ENCODE results near the gene PRDM16. TPM values are rescaled to one million over a fixed set of nuclear protein-coding genes. Genes with fewer than 3 reads are reported as not detected.

PRDM16 gene
- total and polyA plus RNA-seq, 2 of the 8 experiments (the other 6 are each of a cell fraction or from before 2014, with no cell fraction given) = 0.39 to 0.43 TPM

DNA sequence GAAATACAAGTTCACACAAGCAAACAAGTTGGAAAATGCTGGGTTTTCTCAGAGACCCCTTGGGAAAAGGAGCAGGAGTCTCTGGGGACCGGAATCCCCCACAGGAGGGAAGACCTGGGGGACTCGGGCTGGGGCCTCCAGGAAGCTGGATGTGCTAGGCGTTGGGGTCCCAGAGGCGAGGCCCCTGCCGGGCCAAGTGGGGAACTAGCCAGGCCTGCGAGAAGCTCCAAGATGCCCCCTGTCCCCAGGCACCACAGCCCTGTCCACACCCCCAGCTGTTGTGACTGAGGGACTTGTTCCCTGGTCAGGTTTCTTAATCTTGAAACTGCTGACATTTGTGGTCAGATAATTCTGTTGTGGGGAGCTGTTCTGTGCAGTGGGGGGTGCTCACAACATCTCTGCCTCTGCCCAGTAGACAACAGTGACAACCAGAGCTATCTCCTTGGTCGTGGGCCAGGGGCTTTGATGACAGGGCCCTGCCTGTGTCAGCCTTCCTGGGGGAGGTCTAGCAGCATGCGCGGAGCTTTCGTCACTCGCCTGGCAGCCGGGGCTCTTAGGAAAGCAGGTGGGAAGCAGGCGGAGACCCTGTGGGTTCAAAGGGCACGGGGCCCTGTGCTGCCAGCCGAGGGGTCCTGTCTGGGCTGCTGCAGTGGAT is 259.1 kb downstream of the PRDM16 start:
- DNase-seq (ENCODE audit: low read depth in 1 of 2, low spot score in 2 of 2) (no peak), FAIRE-seq (no peak)
- Histone ChIP-seq H3K27me3 (replicated peaks in 1 of 4; ENCODE audit: control insufficient read depth in 3 of 4, extremely low read depth in 1 of 4, insufficient read depth in 3 of 4, low read length in 3 of 4) (no peaks in the 10 kb centered on the region), H4K20me1 (replicated peaks in 1 of 2; ENCODE audit: control insufficient read depth in 1 of 2, insufficient read depth in 2 of 2, low read length in 2 of 2) (no peaks in the 10 kb centered on the region), H4K5ac (ENCODE audit: insufficient read length, low read depth, low read length) (no peak overlapping the region), H3K9ac (replicated peaks in 1 of 4; ENCODE audit: extremely low read depth in 1 of 4, low read depth in 3 of 4, low read length in 3 of 4) (no peak overlapping the region), H3K36me3 (ENCODE audit: control insufficient read depth in 2 of 4, insufficient read depth in 4 of 4, low read length in 3 of 4) (no peaks in the 10 kb centered on the region), H3K4me2 (ENCODE audit: insufficient read depth in 1 of 2, low read depth in 2 of 2, low read length in 2 of 2) (no peak overlapping the region), H3K9me3 (ENCODE audit: insufficient read depth in 2 of 2, low read depth in 1 of 2, low read length in 1 of 2) (no peaks in the 10 kb centered on the region; a peak in 1 of 4 replicates), H4K91ac (replicated peaks; ENCODE audit: insufficient read length, low read length) (no peak overlapping the region), H2BK20ac (ENCODE audit: low read length) (no peak overlapping the region), H3K4ac (replicated peaks; ENCODE audit: insufficient read length, low read depth, low read length) (no peak overlapping the region), H3K27ac (ENCODE audit: low read depth, low read length) (no peak overlapping the region), H2BK12ac (ENCODE audit: low read depth, low read length) (no peak overlapping the region), H4K8ac (ENCODE audit: extremely low read depth, insufficient read depth, low read length) (peak overlapping the region; percentile 17; the same call in 1 of the 2 replicates), H2BK5ac (ENCODE audit: low read depth, low read length) (no peak overlapping the region), H3K79me2 (ENCODE audit: control insufficient read depth in 1 of 2, insufficient read depth in 2 of 2, low read length in 2 of 2) (no peaks in the 10 kb centered on the region), H2AK5ac (ENCODE audit: low read depth, low read length) (no peak overlapping the region), H3K18ac (ENCODE audit: extremely low read depth, low read length) (no peak overlapping the region), H2AFZ (ENCODE audit: low read length) (no peak overlapping the region), H3K4me1 (replicated peaks in 1 of 4; ENCODE audit: control insufficient read depth in 3 of 4, insufficient read depth in 4 of 4, low read length in 3 of 4) (no peaks in the 10 kb centered on the region; a peak in 1 of 7 replicates), H3K56ac (replicated peaks; ENCODE audit: insufficient read length, low read depth, low read length) (no peak overlapping the region), H3K23ac (ENCODE audit: insufficient read length) (no peak overlapping the region), H3K14ac (ENCODE audit: insufficient read length) (no peak overlapping the region), H3K23me2 (ENCODE audit: low read depth, low read length) (no peaks in the 10 kb centered on the region), H3K79me1 (ENCODE audit: low read depth, low read length) (no peaks in the 10 kb centered on the region), H2BK120ac (replicated peaks; ENCODE audit: low read depth, low read length) (no peak overlapping the region), H2BK15ac (ENCODE audit: low read length) (no peak overlapping the region), H3K4me3 (ENCODE audit: extremely low read depth in 1 of 4, insufficient read depth in 2 of 4, low read depth in 3 of 4, low read length in 4 of 4) (no peak overlapping the region)
- POLR2A ChIA-PET (ENCODE audit: partially characterized antibody) = no interaction called here
- CTCF ChIA-PET (ENCODE audit: partially characterized antibody) = interaction anchor here (0.7 to 1.1 kb wide), 3 partner anchors 9 to 88 kb away, joined by 3 to 4 read pairs (median 4); no protein-coding TSS in a partner anchor
- 89% methylated on average over 15 of the region's 15 CpGs; no CpG with 5 or more reads in 1 of the 2 experiments for WGBS, 2 experiments (ENCODE audit: extremely low coverage in 1 of 2, insufficient coverage in 1 of 2, insufficient read length in 1 of 2, insufficient replicate concordance in 2 of 2, low coverage in 1 of 2, low lambda C conversion rate in 2 of 2, missing lambda C conversion rate in 1 of 2)
- TF ChIP-seq BACH1 (IDR thresholded peaks at IDR 0.05; ENCODE audit: low read length) (no peak), CBX8 (IDR thresholded peaks at IDR 0.05; ENCODE audit: borderline replicate concordance, low read depth, low read length) (no peak), CEBPB (IDR thresholded peaks at IDR 0.05; ENCODE audit: low read depth, low read length) (no peak)
- TF ChIP-seq, protein P1, sequence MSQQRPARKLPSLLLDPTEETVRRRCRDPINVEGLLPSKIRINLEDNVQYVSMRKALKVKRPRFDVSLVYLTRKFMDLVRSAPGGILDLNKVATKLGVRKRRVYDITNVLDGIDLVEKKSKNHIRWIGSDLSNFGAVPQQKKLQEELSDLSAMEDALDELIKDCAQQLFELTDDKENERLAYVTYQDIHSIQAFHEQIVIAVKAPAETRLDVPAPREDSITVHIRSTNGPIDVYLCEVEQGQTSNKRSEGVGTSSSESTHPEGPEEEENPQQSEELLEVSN (IDR thresholded peaks at IDR 0.05) = no peak
- TF ChIP-seq, protein P2, sequence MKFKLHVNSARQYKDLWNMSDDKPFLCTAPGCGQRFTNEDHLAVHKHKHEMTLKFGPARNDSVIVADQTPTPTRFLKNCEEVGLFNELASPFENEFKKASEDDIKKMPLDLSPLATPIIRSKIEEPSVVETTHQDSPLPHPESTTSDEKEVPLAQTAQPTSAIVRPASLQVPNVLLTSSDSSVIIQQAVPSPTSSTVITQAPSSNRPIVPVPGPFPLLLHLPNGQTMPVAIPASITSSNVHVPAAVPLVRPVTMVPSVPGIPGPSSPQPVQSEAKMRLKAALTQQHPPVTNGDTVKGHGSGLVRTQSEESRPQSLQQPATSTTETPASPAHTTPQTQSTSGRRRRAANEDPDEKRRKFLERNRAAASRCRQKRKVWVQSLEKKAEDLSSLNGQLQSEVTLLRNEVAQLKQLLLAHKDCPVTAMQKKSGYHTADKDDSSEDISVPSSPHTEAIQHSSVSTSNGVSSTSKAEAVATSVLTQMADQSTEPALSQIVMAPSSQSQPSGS (IDR thresholded peaks at IDR 0.05; ENCODE audit: low read length) = no peak

All from H1 (cell line).